ENCODE measurements around the gene FAM50B. TPM values are rescaled to one million over a fixed set of nuclear protein-coding genes. Genes with fewer than 3 reads are reported as not detected.

FAM50B gene
- total and polyA plus RNA-seq, 2 of the 13 experiments (the other 11 are each of a cell fraction or from before 2014, with no cell fraction given), result 0.05 TPM; not detected in 1

DNA sequence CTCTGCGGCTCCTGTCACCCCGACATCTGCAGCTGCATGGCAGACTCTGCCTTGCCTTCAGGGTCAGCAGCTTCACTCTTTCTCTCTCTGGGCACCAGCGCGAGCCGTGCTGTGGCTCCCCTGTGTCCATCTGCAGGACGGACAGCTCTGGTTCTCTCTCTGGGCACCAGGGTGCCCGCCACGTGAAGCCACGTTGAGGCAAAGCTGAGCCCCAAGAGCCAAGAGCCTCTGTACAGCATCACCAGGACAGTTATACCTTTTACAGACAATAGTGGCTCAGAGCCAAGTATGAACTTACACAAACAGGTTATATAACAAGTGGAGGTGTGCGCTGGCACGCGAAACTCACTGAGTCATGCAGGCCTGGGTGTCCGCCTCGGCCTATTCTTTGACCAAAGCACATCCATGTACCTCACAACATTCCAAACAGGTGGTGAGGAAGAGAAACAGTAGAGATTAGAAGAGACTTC, 50.8 kb downstream of the FAM50B start (continued):
- TF ChIP-seq, protein P1, sequence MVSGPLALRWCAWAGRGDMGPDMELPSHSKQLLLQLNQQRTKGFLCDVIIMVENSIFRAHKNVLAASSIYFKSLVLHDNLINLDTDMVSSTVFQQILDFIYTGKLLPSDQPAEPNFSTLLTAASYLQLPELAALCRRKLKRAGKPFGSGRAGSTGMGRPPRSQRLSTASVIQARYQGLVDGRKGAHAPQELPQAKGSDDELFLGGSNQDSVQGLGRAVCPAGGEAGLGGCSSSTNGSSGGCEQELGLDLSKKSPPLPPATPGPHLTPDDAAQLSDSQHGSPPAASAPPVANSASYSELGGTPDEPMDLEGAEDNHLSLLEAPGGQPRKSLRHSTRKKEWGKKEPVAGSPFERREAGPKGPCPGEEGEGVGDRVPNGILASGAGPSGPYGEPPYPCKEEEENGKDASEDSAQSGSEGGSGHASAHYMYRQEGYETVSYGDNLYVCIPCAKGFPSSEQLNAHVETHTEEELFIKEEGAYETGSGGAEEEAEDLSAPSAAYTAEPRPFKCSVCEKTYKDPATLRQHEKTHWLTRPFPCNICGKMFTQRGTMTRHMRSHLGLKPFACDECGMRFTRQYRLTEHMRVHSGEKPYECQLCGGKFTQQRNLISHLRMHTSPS (CRISPR knock-in tag; IDR thresholded peaks at IDR 0.05; ENCODE audit: low read depth), result peak; percentile 66; the same call in 1 of the 2 replicates
- TF ChIP-seq, protein P2, sequence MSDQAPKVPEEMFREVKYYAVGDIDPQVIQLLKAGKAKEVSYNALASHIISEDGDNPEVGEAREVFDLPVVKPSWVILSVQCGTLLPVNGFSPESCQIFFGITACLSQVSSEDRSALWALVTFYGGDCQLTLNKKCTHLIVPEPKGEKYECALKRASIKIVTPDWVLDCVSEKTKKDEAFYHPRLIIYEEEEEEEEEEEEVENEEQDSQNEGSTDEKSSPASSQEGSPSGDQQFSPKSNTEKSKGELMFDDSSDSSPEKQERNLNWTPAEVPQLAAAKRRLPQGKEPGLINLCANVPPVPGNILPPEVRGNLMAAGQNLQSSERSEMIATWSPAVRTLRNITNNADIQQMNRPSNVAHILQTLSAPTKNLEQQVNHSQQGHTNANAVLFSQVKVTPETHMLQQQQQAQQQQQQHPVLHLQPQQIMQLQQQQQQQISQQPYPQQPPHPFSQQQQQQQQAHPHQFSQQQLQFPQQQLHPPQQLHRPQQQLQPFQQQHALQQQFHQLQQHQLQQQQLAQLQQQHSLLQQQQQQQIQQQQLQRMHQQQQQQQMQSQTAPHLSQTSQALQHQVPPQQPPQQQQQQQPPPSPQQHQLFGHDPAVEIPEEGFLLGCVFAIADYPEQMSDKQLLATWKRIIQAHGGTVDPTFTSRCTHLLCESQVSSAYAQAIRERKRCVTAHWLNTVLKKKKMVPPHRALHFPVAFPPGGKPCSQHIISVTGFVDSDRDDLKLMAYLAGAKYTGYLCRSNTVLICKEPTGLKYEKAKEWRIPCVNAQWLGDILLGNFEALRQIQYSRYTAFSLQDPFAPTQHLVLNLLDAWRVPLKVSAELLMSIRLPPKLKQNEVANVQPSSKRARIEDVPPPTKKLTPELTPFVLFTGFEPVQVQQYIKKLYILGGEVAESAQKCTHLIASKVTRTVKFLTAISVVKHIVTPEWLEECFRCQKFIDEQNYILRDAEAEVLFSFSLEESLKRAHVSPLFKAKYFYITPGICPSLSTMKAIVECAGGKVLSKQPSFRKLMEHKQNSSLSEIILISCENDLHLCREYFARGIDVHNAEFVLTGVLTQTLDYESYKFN (CRISPR knock-in tag; conservative IDR thresholded peaks at IDR 0.05), result 0 out of 2 replicates have a peak, but pooled peaks have one; percentile 28
- peak; percentile 67; the same call in 1 of the 2 replicates for TF ChIP-seq ZNF225 (CRISPR knock-in tag; IDR thresholded peaks at IDR 0.05)
- TF ChIP-seq MIER3 (CRISPR knock-in tag; IDR thresholded peaks at IDR 0.05; ENCODE audit: borderline replicate concordance), result 0 out of 2 replicates have a peak, but pooled peaks have one; percentile 59
- peak; percentile 75 for TF ChIP-seq MED1 (CRISPR knock-in tag; IDR thresholded peaks at IDR 0.05)
- TF ChIP-seq RBM39 (IDR thresholded peaks at IDR 0.05; ENCODE audit: low read depth, low read length, poor library complexity, severe bottlenecking), result no peak
- no peak for TF ChIP-seq ZNF136 (CRISPR knock-in tag; IDR thresholded peaks at IDR 0.05; ENCODE audit: low read depth)
- TF ChIP-seq ZNF556 (CRISPR knock-in tag; IDR thresholded peaks at IDR 0.05; ENCODE audit: borderline replicate concordance), result peak; percentile 28; the same call in 1 of the 2 replicates
- 0 out of 2 replicates have a peak, but pooled peaks have one; percentile 21 for TF ChIP-seq ZFY (CRISPR knock-in tag; IDR thresholded peaks at IDR 0.05)
- no peak for TF ChIP-seq ZNF10 (CRISPR knock-in tag; IDR thresholded peaks at IDR 0.05; ENCODE audit: borderline replicate concordance, low read depth)
- TF ChIP-seq ZNF510 (CRISPR knock-in tag; IDR thresholded peaks at IDR 0.05; ENCODE audit: low read depth), result no peak
- TF ChIP-seq MATR3 (CRISPR knock-in tag; IDR thresholded peaks at IDR 0.05), result no peak
- no peak for TF ChIP-seq AGO2 (optimal IDR thresholded peaks at IDR 0.05; ENCODE audit: low read depth, low read length)
- TF ChIP-seq, protein P3, sequence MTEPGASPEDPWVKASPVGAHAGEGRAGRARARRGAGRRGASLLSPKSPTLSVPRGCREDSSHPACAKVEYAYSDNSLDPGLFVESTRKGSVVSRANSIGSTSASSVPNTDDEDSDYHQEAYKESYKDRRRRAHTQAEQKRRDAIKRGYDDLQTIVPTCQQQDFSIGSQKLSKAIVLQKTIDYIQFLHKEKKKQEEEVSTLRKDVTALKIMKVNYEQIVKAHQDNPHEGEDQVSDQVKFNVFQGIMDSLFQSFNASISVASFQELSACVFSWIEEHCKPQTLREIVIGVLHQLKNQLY (CRISPR knock-in tag; IDR thresholded peaks at IDR 0.05), result 0 out of 2 replicates have a peak, but pooled peaks have one; percentile 27
- TF ChIP-seq FOSL1 (CRISPR knock-in tag; IDR thresholded peaks at IDR 0.05; ENCODE audit: borderline replicate concordance), result 0 out of 2 replicates have a peak, but pooled peaks have one; percentile 20
- TF ChIP-seq HDAC2 (CRISPR knock-in tag; IDR thresholded peaks at IDR 0.05), result peak; percentile 52; the same call in 1 of the 2 replicates
- peak; percentile 79 for TF ChIP-seq SOX13 (IDR thresholded peaks at IDR 0.05)
- TF ChIP-seq SOX13 (CRISPR knock-in tag; conservative IDR thresholded peaks at IDR 0.05 in 1 of 2, IDR thresholded peaks at IDR 0.05 in 1 of 2), result peak in 1 of 2 experiments; percentile 96; a peak in 2 of 4 replicates
- TF ChIP-seq SSRP1 (CRISPR knock-in tag; IDR thresholded peaks at IDR 0.05), result no peak
- 0 out of 2 replicates have a peak, but pooled peaks have one; percentile 17 for TF ChIP-seq GABPB1 (CRISPR knock-in tag; IDR thresholded peaks at IDR 0.05)
- TF ChIP-seq, protein P4, sequence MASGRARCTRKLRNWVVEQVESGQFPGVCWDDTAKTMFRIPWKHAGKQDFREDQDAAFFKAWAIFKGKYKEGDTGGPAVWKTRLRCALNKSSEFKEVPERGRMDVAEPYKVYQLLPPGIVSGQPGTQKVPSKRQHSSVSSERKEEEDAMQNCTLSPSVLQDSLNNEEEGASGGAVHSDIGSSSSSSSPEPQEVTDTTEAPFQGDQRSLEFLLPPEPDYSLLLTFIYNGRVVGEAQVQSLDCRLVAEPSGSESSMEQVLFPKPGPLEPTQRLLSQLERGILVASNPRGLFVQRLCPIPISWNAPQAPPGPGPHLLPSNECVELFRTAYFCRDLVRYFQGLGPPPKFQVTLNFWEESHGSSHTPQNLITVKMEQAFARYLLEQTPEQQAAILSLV (CRISPR knock-in tag; IDR thresholded peaks at IDR 0.05; ENCODE audit: borderline replicate concordance), result 0 out of 2 replicates have a peak, but pooled peaks have one; percentile 59
- peak; percentile 94 for TF ChIP-seq FOSL2 (CRISPR knock-in tag; IDR thresholded peaks at IDR 0.05)
- peak; percentile 71; the same call in 1 of the 2 replicates for TF ChIP-seq ATM (IDR thresholded peaks at IDR 0.05; ENCODE audit: borderline replicate concordance)
- TF ChIP-seq YEATS4 (CRISPR knock-in tag; IDR thresholded peaks at IDR 0.05; ENCODE audit: borderline replicate concordance), result no peak

Data from HepG2 (cell line).